ENCODE measurements around the gene TNFRSF12A.

Gene TNFRSF12A

DNA sequence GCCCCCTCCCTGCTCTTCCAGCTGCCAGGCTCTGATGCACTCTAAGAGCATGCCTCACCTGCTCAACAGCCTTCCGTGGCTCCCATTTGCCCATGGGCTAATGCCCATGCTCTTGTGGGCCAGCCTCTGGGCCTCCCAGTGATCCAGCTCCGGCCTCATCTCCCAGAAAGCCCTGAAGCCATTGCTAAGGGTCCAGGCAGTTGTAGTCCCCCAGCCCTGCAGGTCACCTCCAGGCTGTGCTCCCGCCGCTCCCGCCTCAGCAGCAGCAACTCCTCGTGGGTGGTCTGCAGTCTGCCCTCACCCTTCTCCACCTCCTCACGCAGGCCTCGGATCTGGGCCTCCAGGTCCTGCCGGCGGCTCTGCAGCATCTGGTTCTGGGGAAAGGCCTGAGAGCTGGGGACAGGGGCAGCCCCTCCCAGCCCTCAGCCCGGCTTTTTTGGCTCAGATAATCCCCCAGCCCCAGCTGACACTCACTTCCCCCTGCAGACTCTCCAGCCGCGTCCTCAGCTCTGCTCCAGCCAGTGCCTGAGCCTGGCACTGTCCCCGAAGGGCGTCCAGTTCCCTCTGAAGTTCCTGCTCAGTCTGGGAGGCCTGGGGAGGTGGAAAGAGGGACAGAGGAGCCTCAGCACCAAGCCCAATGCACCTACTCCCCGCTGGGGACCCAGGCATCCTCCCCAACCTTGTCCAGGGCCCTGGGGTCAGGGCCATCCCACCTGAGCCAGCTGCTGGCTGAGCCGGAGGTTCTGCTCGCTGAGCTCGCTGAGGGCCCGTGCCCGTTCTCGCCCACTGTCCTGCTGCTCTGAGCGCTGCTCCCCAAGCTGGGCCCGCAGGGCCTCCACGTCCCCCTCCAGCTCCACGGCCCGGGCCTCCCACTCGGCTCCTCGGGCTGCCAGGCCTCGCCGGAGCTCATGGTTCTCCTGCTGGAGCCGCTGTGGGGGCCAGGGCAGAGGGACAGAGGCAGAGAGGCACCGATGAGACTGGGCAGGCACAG lies 10.3 kb downstream of the TNFRSF12A start:
- TF ChIP-seq GATA2 (IDR thresholded peaks at IDR 0.05; ENCODE audit: low read depth, low read length) = no peak
- TF ChIP-seq GATA3 (IDR thresholded peaks at IDR 0.05; ENCODE audit: low read depth, low read length) = no peak

DNA sequence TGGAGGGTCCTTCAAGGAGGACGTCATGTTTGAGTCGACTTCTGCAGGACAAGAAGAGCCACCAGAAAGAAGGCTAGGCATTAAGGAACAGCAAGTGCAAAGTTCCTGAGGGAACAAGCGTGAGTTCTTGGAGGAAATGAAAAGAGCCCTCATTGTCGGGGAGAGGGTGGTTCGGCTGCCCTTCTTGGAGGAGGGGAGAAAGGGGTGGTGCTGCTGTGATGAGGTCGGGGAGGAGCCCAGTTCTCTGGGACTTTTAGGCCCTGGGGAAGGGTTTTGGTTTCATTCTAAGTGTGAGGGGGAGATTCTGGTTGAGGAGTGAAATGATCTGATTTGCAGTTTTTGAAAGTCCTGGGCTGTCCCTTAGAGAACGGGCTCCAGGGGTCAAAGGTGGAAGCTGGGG lies 12.5 kb downstream of the TNFRSF12A start:
- TF ChIP-seq GATA3 (IDR thresholded peaks at IDR 0.05; ENCODE audit: low read depth, low read length) (no peak), GATA2 (IDR thresholded peaks at IDR 0.05; ENCODE audit: low read depth, low read length) (no peak)

DNA sequence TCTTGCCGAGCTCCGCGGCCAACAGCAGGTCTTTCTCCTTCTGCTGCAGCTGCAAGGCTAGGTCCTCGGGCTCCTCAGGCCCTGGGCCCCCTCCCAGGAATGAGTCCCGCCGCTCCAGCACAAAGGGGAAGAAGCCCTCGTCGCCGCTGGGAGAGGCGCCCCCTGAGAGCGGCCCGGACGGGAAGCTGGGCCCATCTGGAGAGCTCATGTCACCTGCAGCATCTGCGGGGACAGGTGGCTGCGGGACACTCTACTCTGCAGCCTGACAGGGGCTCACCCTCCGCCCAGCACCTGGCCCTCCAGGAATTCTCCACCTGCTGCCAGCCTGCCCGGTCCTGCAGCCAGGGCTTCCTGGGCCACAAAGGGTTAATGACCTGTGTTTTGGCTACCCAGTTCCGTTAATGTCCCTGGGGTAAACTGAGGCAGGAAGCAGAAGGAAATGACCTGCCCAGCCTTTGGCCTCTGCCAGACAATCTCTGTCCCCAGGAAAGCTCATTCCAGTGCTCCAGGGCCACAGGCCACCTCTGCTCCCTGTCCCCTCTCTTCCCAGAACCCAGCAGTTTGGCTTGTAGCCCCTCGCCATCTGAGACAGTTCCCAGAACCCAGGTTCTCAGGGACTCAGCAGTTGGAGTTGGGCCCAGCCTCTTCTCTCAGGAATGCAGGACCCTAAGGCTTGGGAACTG lies 15.3 kb downstream of the TNFRSF12A start:
- no peak for TF ChIP-seq GATA3 (IDR thresholded peaks at IDR 0.05; ENCODE audit: low read depth, low read length)
- TF ChIP-seq GATA2 (IDR thresholded peaks at IDR 0.05; ENCODE audit: low read depth, low read length) = no peak

DNA sequence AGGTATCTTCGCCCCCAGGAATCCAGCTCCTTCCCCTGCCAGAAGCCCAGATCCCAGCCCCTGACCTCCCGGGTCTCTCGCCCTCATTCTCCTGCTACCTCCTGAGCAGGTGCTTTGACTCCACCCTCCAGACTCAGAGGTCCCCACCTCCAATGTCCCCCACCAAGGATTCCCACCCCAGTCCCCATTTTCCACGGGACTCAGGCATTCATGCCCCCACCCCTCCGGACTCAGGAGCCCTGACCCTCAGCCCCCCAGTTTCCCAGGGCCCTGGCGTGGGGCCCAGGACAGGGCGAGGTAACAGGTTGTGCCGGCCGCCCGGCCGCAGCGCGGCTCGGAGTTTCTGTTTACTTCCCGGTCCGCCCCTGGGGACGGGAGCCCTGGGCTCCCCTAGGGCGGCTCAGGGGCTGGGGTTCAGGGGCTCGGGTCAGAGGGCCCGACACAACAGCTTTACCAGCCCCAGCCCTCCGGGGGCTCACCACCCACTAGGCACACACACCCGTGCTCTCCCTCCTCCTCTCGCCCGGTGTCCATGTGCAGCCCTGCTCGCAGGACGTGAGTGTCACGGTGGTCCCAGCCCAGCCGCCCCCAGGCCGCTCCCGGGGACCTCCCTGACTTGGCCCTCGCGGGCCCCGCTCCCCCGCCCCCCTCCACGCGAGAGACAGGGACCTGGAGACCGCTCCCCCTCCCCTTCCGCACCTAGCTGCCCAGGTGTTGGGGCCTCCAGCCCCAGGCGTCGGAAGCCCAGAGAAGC lies 16.0 kb downstream of the TNFRSF12A start:
- TF ChIP-seq GATA3 (IDR thresholded peaks at IDR 0.05; ENCODE audit: low read depth, low read length) (no peak), GATA2 (IDR thresholded peaks at IDR 0.05; ENCODE audit: low read depth, low read length) (no peak)

DNA sequence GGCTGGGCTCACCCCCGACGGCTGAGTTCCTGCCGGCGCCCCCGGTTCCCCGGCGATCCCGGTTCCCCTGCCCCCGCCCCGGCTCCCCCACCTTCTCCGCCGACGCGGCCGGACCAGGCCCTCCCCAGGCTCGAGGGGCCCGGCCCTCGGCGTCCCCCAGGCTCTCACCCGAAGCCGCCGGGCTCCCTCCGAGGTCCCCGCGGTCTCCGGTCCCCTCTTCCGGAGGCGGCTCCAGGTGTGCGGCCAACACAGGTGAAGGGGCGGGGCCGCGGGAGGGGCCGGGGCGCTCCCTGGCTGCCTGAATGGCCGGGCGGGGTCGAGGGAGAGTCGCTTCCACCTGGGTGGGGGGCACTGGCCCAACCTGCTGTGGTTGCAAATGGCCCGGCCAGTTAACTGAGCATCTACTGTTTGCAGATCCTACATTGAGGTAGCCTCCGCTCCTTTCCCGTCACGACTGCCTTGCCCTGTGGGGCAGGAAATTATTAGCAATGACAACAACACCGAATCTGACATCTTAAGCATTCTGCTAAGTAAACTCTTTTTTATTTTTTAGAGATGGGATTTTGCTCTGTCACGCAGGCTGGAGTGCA lies 16.7 kb downstream of the TNFRSF12A start, which contains the start of gene BICDL2:
TSS of gene BICDL2 (minus strand) at position 219 of the 590 bp plus-strand sequence. CDS start 1,448 bp downstream, outside the sequence.
- no peak for TF ChIP-seq GATA2 (IDR thresholded peaks at IDR 0.05; ENCODE audit: low read depth, low read length)
- no peak for TF ChIP-seq GATA3 (IDR thresholded peaks at IDR 0.05; ENCODE audit: low read depth, low read length)

DNA sequence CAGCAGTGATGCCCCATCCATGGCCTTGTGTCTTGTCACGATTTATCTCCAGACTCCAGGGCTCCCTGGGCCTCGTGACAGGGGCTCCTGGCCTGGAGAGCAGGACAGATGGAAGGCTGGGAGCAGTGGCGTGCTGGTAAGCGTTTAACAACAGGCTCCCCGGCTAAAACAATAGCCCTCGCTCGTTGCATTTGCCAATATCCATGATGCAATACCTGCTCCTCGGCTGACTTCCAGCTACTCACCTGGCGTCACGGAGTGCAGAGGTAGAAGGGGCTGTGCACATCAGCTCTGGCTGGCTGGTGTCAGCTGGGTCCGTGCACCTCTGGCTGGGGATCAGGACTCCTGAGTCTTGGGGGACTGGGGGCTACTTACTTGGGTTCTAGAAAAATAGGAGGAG lies 18.1 kb downstream of the TNFRSF12A start:
- TF ChIP-seq GATA3 (IDR thresholded peaks at IDR 0.05; ENCODE audit: low read depth, low read length) (no peak), GATA2 (IDR thresholded peaks at IDR 0.05; ENCODE audit: low read depth, low read length) (no peak)

DNA sequence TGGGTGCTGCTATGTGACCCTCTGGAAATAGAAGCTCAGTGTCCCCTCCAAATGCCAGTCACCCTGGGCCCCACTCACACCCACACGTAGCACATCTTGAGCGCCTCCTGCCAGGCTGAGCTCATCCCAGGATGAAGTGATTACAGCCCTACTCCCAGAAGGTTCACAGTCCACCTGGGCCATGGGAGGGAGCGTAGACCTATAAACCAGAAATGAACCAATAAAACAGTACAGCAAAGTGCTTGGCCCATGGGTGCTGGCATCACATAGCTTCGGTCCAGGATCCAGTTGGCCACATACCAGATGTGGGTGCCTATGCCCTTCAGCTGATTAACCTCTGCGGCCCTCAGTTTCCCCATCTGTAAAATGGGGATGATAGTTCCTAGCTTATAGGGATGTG lies 18.7 kb downstream of the TNFRSF12A start:
- TF ChIP-seq GATA2 (IDR thresholded peaks at IDR 0.05; ENCODE audit: low read depth, low read length) = no peak
- TF ChIP-seq GATA3 (IDR thresholded peaks at IDR 0.05; ENCODE audit: low read depth, low read length) = no peak

DNA sequence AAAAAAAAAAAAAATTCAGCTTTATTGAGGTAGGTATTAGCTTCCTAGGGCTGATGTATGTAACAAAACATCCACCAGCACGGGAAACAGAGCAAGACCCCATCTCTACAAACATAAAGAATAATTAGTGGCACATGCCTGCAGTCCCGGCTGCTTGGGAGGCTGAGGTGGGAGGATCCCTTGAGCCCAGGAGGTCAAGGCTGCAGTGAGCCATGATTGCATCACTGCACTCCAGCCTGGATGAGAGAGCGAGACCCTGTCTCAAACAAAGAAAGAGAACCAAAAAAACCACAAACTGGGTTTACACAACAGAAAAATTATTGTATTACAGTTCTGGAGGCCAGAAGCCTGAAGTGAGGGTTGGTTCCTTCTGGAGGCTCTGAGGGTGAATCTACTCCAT lies 22.2 kb downstream of the TNFRSF12A start:
- no peak for TF ChIP-seq GATA3 (IDR thresholded peaks at IDR 0.05; ENCODE audit: low read depth, low read length)
- TF ChIP-seq GATA2 (IDR thresholded peaks at IDR 0.05; ENCODE audit: low read depth, low read length) = no peak

DNA sequence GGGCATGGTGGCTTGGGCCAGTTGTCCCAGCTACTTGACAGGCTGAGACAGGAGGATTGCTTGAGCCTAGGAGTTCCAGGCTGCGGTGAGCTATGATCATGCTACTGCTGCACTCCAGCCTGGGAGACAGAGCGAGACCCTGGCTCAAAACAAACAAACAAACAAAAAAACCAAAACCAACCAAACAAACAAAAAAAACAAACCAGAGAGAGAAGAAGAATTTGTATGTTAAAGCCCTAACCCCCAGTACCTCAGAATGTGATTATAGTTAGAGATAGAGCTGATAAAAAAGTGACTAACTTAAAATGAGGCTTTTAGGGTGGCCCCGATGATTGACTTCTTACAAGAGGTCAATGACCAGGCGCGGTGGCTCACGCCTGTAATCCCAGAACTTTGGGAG lies 24.5 kb downstream of the TNFRSF12A start:
- TF ChIP-seq GATA3 (IDR thresholded peaks at IDR 0.05; ENCODE audit: low read depth, low read length) (no peak), GATA2 (IDR thresholded peaks at IDR 0.05; ENCODE audit: low read depth, low read length) (no peak)

DNA sequence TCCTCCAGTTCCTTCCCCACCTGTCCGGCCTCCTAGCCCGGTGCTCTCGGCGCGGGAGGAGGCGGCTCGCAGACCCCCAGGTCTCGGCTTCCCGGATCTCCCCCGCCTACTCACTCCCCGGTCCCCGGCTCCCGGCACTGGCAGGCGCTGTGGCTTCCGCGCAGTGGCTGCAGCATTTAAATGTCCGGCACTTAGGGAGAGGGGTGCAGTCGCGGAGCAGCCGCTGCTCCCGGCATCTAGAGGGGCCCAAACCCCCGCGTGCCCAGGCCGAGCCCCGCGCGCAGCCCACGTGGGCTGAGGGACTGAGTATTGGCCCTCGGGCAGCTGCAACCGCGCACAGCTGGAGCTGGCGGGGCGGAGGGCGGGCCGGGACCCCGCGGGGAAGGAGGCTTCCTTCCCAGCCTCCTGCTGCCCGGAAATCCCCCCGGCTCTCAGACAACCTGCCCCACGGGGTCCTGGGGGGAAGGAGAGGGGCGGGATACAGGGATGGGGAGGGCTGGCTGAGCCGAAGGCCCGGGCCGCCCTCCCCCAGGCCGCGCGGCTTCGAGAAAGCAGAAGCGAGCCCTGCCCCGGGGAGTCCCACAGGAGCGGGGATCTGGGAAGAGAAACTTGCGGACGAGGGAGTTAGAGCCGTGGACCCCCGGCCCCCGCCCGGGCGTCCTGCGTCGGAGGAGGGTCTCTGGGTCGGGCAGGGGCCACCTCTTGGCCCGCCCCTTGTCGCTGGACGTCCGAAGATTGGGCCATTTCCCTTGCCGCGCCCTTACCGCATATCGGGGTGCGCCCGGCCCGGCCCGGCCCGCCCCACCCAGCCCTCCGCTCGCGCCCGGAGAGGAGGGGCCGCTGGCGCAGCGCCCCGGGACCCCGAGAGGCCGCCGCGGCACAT lies 25.8 kb downstream of the TNFRSF12A start, which contains the start of gene MMP25:
TSS of gene MMP25 (plus strand) at position 804 of the 883 bp plus-strand sequence. CDS start 357 bp downstream, outside the sequence.
- TF ChIP-seq GATA2 (IDR thresholded peaks at IDR 0.05; ENCODE audit: low read depth, low read length) = no peak

DNA sequence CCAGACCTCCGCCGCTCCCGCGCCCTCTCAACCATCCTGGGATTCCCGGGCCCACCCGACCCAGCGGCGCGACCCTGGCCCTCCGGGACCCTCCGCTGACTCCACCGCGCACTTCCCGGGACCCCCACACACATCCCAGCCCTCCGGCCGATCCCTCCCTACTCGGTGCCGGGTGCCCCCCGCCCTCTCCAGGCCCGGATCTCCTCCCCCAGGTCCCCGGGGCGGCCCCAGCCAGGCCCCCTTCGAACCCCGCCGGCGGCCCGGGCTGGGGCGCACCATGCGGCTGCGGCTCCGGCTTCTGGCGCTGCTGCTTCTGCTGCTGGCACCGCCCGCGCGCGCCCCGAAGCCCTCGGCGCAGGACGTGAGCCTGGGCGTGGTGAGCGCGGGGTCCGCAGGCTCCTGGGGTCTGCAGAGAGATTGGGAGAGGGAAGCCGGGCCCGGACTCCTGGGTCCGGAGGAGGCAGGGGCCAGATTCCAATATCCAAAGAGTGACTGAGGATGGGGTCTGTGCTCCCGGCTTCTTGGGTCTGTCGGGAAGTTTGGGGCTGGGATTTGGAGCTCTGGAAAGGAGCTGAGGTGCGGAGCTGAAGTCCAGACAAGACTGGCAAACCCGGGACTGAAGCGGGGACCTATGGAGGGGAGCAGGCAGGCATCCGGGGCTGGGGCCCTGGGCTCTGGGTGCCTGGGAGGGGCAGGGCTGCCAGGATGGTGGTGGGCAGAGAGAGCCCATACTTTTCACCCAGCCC lies 26.6 kb downstream of the TNFRSF12A start:
- TF ChIP-seq GATA2 (IDR thresholded peaks at IDR 0.05; ENCODE audit: low read depth, low read length) (no peak), GATA3 (IDR thresholded peaks at IDR 0.05; ENCODE audit: low read depth, low read length) (no peak)

DNA sequence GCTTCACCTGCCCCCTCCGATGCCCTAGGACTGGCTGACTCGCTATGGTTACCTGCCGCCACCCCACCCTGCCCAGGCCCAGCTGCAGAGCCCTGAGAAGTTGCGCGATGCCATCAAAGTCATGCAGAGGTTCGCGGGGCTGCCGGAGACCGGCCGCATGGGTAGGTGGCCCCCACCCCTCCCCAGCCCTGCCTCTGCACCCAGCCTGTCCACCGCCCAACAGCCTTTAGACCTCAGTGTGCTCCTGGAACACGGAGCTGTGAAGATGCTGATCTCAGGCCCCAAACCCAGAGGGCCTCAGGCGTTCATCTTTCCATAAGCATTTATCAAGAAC lies 27.2 kb downstream of the TNFRSF12A start:
- TF ChIP-seq GATA2 (IDR thresholded peaks at IDR 0.05; ENCODE audit: low read depth, low read length) (no peak), GATA3 (IDR thresholded peaks at IDR 0.05; ENCODE audit: low read depth, low read length) (no peak)

Measured in SH-SY5Y (cell line).